Measurements from ENCODE around the gene TRANK1.

- TF ChIP-seq CTCF (IDR thresholded peaks at IDR 0.05; ENCODE audit: poor library complexity, severe bottlenecking) (no peak), POLR2AphosphoS5 (IDR thresholded peaks at IDR 0.05) (no peak), EZH2 (IDR thresholded peaks at IDR 0.05; ENCODE audit: borderline replicate concordance, insufficient read depth, low read length, poor library complexity, severe bottlenecking) (no peak), EP300 (conservative IDR thresholded peaks at IDR 0.05; ENCODE audit: poor library complexity, severe bottlenecking) (no peak), RAD21 (conservative IDR thresholded peaks at IDR 0.05) (no peak), TAF1 (IDR thresholded peaks at IDR 0.05; ENCODE audit: low read depth) (no peak), SMC3 (conservative IDR thresholded peaks at IDR 0.05; ENCODE audit: poor library complexity) (no peak), MXI1 (conservative IDR thresholded peaks at IDR 0.05; ENCODE audit: poor library complexity, severe bottlenecking) (no peak)
- TF ChIP-seq, protein P1, sequence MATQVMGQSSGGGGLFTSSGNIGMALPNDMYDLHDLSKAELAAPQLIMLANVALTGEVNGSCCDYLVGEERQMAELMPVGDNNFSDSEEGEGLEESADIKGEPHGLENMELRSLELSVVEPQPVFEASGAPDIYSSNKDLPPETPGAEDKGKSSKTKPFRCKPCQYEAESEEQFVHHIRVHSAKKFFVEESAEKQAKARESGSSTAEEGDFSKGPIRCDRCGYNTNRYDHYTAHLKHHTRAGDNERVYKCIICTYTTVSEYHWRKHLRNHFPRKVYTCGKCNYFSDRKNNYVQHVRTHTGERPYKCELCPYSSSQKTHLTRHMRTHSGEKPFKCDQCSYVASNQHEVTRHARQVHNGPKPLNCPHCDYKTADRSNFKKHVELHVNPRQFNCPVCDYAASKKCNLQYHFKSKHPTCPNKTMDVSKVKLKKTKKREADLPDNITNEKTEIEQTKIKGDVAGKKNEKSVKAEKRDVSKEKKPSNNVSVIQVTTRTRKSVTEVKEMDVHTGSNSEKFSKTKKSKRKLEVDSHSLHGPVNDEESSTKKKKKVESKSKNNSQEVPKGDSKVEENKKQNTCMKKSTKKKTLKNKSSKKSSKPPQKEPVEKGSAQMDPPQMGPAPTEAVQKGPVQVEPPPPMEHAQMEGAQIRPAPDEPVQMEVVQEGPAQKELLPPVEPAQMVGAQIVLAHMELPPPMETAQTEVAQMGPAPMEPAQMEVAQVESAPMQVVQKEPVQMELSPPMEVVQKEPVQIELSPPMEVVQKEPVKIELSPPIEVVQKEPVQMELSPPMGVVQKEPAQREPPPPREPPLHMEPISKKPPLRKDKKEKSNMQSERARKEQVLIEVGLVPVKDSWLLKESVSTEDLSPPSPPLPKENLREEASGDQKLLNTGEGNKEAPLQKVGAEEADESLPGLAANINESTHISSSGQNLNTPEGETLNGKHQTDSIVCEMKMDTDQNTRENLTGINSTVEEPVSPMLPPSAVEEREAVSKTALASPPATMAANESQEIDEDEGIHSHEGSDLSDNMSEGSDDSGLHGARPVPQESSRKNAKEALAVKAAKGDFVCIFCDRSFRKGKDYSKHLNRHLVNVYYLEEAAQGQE (IDR thresholded peaks at IDR 0.05; ENCODE audit: borderline replicate concordance), result no peak
These were observed 52.3 kb downstream of the TRANK1 start for GRCh38 chr3:36892457-36893136.
